NK-92 (cell line): Measurements from ENCODE around the gene HIBCH.
"Not testable (repeated sequence)": the region's sequence is repeated elsewhere in the genome, so short reads cannot be mapped to it uniquely, and the experiment has no call there.

Experiments used
- DNase-seq: peaks from one replicate; lab custom pipeline; 2025; ENCODE audit not compliant: unreplicated experiment; lab: John Stamatoyannopoulos, UW

The HIBCH gene, protein sequence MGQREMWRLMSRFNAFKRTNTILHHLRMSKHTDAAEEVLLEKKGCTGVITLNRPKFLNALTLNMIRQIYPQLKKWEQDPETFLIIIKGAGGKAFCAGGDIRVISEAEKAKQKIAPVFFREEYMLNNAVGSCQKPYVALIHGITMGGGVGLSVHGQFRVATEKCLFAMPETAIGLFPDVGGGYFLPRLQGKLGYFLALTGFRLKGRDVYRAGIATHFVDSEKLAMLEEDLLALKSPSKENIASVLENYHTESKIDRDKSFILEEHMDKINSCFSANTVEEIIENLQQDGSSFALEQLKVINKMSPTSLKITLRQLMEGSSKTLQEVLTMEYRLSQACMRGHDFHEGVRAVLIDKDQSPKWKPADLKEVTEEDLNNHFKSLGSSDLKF

DNA sequence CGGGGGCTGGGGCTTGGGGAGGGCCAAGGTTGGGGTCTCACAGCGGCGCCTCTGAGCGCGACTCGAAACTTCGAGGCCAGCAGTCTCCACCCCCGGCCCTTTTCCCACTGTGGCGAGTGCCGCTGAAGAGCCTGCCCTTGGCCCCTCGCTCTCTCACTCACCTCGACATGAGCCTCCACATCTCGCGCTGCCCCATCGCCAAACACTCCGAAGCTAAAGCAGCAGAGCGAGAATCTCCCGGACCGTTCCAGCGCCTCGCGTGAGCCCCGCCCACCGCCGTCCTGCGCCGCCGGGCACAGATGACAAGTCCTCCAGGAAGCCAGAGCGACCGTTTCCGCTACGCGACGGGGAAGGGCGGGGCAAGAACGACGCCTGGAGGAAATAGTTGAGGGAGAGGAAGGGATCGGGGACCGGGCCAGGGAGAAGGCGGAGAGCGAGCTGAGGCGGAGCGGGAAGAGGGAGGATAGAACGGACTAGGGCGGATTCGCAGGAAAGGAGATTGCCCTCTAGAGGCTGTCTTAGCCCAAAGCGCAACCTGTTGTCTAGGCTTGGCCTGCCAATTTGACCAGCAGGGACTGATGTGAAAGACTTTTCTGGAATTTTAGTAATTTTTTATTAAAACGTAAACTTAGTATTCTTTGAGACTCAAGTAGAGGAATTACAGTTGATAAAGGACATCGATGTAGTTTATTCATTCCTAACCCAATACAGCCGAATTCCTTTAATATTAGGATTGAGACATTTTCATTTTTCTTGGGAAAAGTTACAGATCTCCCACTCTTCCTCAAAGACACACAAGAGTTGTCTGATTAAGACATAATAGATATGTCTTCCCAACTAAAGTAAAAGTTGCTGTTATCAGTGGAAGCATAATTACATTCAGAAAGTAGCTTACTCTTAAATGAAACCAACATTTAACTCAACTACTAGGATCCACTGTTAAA is at the start of gene HIBCH:
HIBCH (minus strand) TSS at position 272 of the 944 bp plus-strand sequence; CDS start at position 196, 76 bp downstream.
- DNase-seq, result no peak

DNA sequence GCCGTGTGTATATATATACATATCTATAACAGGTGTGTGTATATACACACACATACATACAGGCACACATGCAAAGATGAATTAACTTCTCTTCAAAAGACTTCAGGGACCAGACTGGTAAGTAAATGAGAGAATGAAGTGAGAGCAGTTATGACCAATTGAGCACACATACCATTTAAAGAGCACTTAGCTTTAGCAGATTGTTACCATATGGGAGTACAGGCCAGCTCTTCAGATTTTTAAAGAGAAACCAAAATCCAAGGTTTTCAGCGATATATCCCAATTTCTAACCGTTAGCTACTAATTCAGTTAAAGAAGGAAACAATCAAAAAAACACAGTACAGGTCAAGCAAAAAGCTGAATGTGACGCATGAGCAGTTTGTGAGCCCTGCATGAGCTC is 47.5 kb upstream of the HIBCH start:
- DNase-seq, result no peak

DNA sequence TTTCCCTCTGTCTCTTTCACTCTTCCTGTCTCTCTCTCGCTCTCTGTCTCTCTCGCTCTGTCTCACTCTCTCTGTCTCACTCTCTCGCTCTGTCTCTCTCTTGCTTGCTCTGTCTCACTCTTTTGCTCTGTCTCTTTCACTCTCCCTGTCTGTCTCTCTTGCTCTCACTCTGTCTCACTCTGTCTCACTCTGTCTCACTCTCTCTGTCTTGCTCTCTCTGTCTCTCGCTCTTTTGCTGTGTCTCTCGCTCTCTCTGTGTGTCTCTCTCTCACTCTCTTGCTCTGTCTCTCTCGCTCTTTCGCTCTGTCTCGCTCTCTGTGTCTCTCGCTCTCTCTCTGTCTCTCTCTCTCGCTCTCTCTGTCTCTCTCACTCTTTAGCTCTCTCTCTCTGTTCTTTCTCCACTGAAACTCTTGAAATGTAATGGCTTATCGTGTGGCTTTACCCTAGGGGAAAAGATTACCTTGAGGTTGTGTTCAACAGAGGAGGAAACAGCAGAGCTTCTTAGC is 46.7 kb upstream of the HIBCH start:
- no peak for DNase-seq

DNA sequence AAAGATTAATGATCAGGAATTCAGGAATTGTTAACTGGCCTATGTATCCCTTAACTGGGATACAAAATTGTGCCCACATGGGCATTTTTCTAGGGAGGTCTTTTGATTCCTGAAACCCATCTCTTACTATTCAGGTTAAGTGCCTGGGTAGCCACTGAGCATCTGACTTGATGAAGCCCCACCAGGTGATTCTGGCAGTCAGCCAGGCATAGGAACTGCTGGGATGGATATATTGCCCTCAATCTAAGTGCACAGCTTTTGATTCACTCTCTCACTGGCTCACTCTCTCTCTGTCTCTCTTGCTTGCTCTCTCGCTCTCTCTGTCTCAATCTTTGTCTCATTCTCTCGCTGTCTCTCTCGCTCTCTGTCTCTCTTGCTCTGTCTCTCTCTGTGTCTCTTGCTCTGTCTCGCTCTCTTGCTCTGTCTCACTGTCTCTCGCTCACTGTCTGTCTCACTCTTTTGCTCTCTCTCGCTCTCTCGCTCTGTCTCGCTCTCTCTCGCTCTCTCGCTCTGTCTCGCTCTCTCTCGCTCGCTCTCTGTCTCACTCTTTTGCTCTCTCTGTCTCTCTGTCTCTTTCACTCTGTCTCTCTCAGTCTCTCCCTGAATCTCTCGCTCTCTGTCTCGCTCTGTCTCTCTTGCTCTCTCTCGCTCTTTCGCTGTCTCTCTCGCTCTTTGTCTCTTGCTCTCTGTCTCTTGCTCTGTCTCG is 46.0 kb upstream of the HIBCH start:
- DNase-seq, result no peak

DNA sequence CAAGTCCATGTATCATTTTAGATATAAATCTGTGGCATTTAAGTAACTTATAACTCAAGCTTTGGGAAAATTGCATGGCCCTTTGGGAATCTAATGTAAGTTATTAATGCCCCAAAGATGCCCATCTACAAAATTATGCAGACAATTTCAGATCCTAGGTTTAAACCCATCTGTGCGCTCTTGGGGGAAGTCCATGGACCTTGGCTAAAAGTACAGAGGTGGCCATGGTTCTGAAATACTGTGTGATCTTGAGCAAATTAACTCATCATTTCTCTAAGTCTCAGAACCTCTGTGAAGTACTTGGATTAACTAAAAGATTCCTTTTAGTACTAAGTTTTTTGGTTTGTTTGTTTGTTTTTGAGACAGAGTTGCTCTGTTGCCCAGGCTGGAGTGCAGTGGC is 43.3 kb upstream of the HIBCH start:
- no peak for DNase-seq

DNA sequence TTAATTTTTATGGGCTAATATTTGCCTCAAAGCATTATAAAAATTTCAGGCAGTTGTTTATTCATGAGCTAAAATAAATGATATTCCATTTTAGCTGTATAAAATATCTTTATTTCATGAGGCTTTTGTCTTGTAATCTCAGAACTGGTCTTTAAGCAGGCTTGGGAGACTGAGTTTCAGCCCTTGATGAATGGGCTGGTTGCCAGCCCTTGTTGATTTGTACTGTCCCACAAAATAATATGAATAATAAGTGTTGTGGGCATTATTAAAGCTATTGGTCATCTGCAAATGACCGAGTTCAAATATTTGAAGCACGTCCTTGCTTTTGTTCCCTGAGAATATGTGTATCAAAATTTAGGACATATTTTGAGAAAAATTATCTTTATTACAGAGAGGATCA is 41.9 kb upstream of the HIBCH start:
- DNase-seq, result no peak

DNA sequence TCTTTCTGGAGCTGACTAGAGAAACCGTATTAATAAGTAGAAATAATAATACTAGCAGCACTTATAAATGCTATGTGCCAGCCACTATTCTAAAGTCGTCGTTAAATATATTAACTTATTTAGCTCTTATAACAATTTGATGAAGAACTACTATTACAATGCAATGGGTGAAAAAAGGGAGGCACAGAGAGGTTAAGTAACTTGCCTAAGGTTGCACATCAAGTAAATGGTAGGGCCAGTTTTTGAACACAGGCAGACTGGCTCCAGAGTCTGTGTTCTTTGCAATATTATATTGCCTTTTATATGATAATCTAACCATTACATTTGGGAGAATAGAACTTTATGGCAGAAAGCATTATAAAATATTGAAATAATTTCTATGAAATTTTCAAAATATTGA is 41.3 kb upstream of the HIBCH start:
- DNase-seq, result no peak

DNA sequence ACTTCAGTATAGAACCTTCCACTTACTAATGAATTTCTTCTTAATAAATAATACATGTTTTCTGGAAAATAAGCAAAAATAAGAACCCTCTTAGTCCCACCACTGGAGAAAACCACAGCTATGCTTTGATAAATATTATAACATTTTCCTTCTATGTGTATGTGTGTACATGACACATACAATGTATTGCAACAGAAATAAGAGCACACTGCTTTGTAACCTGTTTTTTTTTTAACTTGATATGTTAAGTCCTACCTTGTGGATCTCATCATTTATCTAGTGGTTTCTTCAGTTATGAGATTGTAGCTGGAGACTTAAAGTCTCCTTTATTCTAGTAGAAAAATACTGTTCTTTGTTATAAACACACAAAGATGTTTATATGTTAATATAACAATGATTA is 40.9 kb upstream of the HIBCH start:
- no peak for DNase-seq

DNA sequence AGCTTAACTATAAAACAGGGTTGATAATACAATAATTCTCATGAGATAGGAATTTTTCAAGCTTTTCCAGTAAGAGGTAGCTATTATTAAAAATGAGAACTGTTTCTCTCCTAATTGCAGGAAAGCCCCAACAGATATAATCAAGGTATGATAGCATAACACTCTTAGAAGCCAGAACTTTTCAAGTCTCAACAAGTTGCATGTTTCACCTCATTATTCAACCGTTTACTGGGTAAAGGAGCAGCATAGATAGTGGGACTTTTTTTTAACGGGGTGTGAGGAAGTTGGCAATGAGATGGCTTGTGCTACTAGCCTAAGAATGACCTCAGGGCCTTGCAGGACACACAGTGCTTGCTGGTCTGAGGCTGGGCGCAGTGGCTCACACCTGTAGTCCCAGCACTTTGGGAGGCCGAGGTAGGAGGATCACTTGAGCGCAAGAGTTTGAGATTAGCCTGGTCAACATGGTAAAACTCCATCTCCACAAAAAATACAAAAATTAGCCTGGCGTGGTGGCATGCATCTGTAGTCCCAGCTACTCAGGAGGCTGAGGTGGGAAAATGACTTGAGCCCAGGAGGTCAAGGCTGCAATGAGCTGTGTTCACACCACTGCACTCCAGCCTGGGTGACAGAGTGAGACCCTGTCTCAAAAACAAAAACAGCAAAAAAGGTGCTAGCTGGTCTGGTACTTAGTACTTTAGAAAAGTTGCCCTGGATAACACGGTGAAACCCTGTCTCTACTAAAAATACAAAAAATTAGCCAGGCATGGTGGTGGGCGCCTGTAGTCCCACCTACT is 39.2 kb upstream of the HIBCH start:
- not testable (repeated sequence) for DNase-seq

DNA sequence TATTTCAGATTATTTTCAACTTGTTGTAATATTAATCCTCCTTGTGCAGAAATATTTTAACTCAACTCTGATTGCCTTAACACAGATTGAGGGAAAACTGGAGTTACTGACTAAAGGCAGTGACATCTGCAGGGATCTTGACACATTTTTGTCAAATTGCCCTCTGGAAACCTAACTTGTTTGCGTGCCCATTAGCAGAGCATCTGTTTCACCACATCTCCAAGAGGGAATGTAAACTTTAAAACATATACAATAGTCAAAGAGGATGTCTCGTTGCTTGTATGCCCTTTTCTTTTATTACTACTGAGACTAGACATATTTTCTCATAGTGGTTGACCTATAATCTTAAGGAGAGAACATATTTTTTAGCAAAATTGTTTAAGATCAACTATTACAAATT is 38.0 kb upstream of the HIBCH start:
- no peak for DNase-seq

DNA sequence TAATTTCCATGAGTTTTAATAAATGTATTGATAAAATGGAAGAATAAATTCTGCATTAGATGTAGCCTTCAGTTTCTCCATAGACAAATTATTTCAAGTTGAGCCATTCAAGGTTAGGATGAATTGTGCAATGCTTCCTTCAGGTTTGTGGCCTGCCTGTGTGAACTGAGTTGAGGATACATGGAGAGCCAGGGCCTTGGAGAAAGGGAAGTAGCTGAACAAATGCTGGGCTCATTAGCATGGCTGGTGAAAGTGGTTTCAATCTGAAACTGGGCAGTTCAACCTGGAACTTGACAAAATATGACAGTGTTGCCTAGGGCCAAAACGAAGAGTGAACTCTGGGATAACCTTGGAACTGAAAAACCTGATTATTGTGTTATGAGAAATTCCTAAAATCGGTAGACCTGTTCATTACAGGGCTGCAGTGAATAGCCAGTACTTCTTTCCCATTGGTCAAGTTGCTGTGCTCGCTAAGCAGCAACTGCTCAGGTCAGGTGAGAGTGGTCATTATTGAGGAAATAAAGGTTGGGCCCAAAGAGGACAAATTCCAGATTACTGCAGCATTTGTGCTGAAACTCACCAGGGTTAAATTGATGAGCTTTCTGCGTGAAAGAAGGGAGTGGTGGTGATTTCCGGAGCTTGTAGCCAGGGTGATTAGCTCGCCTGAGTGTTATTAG is 36.5 kb upstream of the HIBCH start:
- no peak for DNase-seq

DNA sequence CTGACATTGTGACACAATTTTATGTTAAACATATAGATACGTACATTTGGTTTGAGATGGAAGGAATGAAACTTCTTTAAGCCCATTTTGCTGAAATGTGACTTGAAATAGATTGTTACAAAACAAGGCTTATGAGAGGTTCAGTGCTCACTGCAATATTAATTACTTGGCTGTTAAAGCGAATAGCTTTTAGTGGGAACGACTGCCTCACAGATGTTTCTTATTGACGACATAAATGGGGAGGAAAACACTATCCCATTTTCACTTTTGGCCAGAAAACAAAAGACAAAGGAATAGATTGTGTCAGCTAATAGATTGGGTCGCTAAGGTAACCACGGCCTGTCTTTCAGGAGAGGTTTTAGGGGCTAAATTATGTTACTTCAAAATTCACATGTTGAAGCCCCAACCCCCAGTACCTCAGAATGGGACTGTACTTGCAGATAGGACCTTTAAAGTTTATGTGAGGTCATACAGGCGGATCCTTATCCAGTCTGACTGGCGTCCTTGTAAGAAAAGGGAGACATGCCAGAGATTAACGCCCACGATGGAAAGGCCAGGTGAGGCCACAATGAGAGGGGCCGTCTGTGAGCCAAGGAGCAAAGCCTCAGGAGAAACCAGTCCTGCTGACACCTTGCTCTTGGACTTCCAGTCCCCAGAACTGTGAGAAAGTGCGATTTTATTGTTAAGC is 34.5 kb upstream of the HIBCH start:
- no peak for DNase-seq

DNA sequence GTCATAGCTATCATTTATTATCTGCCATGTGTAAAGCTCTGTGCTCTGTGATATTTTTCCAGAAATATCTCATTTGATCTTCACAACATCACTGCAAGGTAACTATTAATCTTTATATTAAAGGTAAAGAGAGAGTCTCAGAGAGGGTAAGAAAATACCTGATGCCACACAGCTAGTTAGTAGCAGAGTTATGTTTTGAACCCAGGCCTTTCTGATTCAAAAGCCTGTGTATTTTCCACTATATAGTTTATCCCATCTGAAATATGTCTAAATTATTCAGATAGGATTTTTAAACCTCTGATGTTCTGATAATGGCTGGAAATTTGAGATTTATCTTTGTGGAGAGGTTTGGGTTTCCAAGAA is 33.9 kb upstream of the HIBCH start:
- no peak for DNase-seq

DNA sequence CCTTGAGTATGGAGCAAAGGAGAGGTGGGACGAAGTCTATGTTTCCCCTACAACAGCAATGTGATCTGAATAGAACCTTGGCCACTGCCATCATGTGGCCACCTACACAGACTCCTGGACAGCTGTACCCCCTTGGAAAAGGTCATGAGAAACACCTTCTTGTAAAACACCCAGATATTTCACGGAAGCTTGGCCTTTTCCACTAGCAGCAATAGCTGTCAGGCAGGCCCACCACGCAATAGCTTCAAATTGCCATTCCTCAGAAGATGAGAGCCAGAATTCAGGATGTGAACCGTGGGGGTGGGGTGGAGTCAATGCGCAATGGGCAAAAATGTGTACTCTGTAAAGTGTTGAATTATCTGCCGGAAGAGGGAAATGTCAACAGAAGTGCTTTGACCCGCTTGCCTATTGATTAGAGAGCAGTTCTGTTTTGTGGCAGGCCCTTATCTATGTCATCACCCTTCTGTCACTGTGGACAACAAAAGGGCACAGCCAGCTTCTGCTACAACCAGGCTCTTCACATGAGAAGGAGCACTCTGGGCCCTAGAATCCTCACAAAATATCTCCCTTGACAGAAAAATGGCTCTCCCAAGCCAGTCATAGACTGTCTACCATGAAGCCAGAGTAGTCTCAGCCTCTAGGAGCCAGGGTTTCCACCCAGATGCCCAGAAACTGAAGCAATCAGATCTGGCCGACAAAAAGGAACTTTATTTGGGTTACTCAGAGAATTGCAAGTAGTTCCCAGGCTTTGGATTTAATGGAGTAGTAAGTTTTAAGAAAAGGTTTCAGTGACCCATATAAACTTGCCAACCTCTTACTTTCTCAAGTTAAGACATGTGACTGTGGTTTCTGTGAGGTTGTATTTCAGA is 33.3 kb upstream of the HIBCH start:
- DNase-seq, result no peak

DNA sequence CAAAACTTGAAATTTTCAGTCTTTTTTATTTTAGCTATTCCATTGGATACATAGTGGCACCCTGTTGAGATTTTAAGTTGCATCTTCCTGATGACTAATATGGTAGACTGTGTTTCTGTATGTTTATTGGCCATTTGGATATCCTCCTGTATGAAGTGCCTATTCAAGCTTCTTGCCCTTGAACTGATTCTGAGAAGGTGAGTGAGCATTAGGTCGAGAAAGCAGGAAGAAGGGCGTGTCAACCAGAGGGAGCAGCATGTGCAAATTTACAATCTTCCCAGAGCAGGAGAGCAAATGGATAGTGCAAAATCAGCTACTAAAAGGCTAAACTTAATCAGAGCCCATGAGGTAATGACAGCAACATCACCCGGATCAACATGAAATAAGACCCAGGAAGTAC is 32.3 kb upstream of the HIBCH start:
- no peak for DNase-seq

DNA sequence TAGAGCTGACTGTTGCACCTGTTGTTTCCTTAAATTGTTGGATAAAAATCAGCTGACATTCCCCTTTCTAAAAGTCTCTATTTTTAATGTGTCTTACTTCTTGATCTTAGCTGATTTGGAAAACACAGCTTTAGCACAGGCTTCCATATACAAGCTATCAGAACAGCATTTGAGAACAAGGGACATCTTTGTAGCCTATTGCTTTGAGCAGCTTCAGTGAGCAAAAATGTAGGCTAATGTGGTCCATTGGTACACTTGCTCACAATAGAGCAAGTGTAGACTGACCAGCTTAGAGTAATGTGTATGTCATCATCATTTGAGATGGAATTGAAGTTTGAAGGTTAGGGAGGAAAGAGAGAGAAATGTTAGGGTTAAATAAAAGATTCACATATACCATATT is 30.7 kb upstream of the HIBCH start:
- no peak for DNase-seq

DNA sequence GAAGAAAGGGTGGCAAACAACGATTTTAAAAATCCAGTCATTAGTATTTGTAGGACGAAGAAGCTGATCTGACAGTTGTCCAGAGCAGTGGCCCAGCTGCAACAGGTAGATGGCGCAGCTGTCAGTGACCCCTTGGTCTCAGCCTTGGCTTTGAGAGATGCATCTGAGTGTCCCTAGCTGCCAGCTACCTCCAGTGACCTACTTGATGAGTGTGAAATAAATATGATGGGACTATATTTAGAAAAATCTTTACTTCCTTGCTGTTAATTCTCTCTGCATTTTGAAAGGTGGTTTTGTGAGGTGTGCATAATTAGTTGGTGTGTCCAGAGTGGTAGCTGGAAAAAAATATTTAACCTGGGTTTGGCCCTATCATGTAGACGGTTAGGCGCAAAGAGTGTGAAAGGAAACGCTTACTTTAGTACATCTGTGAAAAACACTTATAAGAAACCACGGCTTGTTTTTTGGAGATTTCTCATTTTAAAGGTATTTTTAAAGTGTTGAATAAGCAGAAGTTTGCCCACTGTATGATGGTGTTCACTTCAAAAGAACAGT is 24.7 kb upstream of the HIBCH start:
- no peak for DNase-seq
